ENCODE results near the gene ZFAND3.
"Not testable (repeated sequence)": the region's sequence is repeated elsewhere in the genome, so short reads cannot be mapped to it uniquely, and the experiment has no call there.

ZFAND3 gene

GRCh38 chr6:38016824-38017223 is 197.3 kb downstream of the ZFAND3 start:
- no peak for DNase-seq

GRCh38 chr6:38018755-38019165 is 199.2 kb downstream of the ZFAND3 start:
- DNase-seq: no peak

- no peak for DNase-seq
These were observed 201.1 kb downstream of the ZFAND3 start for GRCh38 chr6:38020593-38020992.

GRCh38 chr6:38021029-38021428 is 201.5 kb downstream of the ZFAND3 start:
- DNase-seq: no peak

GRCh38 chr6:38021571-38021970 is 202.0 kb downstream of the ZFAND3 start:
- no peak for DNase-seq

- DNase-seq: no peak
These were observed 203.2 kb downstream of the ZFAND3 start for GRCh38 chr6:38022688-38023087.

- DNase-seq: peak; percentile 76
These were observed 205.4 kb downstream of the ZFAND3 start for GRCh38 chr6:38024908-38025307.

- peak; percentile 31 for DNase-seq
These were observed 205.9 kb downstream of the ZFAND3 start for GRCh38 chr6:38025451-38025850.

GRCh38 chr6:38027685-38028373 is 208.3 kb downstream of the ZFAND3 start:
- peak; percentile 20 for DNase-seq

- DNase-seq: no peak
These were observed 210.9 kb downstream of the ZFAND3 start for GRCh38 chr6:38030380-38030779.

GRCh38 chr6:38032797-38033196 is 213.3 kb downstream of the ZFAND3 start:
- DNase-seq: no peak

- DNase-seq: no peak
These were observed 214.0 kb downstream of the ZFAND3 start for GRCh38 chr6:38033442-38033982.

- peak; percentile 61 for DNase-seq
These were observed 214.9 kb downstream of the ZFAND3 start for GRCh38 chr6:38034274-38034914.

- no peak for DNase-seq
These were observed 216.0 kb downstream of the ZFAND3 start for GRCh38 chr6:38035478-38035877.

GRCh38 chr6:38039502-38039901 is 220.0 kb downstream of the ZFAND3 start:
- peak; percentile 56 for DNase-seq

- no peak for DNase-seq
These were observed 220.7 kb downstream of the ZFAND3 start for GRCh38 chr6:38040254-38040653.

GRCh38 chr6:38043259-38043753 is 223.8 kb downstream of the ZFAND3 start:
- DNase-seq: no peak

- no peak for DNase-seq
These were observed 226.3 kb downstream of the ZFAND3 start for GRCh38 chr6:38045701-38046305.

- DNase-seq: no peak
These were observed 228.0 kb downstream of the ZFAND3 start for GRCh38 chr6:38047562-38047961.

- not testable (repeated sequence) for DNase-seq
These were observed 230.4 kb downstream of the ZFAND3 start for GRCh38 chr6:38049861-38050397.

- DNase-seq: no peak
These were observed 232.4 kb downstream of the ZFAND3 start for GRCh38 chr6:38051819-38052434.

GRCh38 chr6:38054527-38055202 is 235.1 kb downstream of the ZFAND3 start:
- DNase-seq: no peak
